Mucosa of stomach (tissue), 1 donor: Measurements from ENCODE around the gene FADS2.

ENCODE experiments used
- H3K27me3 ChIP-seq: one replicate; pipeline ENCODE4 v1.7.0; 2013; ENCODE audit warnings: mild to moderate bottlenecking, low read length; ENCODE audit not compliant: control insufficient read depth, insufficient read depth
- H3K36me3 ChIP-seq: one replicate; pipeline ENCODE4 v1.7.0; 2013; ENCODE audit warnings: low read length; ENCODE audit not compliant: control insufficient read depth, insufficient read depth
- H3K4me1 ChIP-seq: one replicate; pipeline ENCODE4 v1.7.0; 2013; ENCODE audit warnings: mild to moderate bottlenecking, low read length; ENCODE audit not compliant: control insufficient read depth, insufficient read depth
- H3K4me3 ChIP-seq: one replicate; pipeline ENCODE4 v1.7.0; 2013; ENCODE audit warnings: low read length
- H3K9ac ChIP-seq: one replicate; pipeline ENCODE4 v1.7.0; 2013; ENCODE audit warnings: mild to moderate bottlenecking, low read length, moderate library complexity
- H3K9me3 ChIP-seq: one replicate; pipeline ENCODE4 v1.7.0; 2013; ENCODE audit warnings: mild to moderate bottlenecking, low read length, moderate library complexity; ENCODE audit not compliant: control insufficient read depth
- donor health status: Pancreatic carcinoma.

Gene FADS2

DNA sequence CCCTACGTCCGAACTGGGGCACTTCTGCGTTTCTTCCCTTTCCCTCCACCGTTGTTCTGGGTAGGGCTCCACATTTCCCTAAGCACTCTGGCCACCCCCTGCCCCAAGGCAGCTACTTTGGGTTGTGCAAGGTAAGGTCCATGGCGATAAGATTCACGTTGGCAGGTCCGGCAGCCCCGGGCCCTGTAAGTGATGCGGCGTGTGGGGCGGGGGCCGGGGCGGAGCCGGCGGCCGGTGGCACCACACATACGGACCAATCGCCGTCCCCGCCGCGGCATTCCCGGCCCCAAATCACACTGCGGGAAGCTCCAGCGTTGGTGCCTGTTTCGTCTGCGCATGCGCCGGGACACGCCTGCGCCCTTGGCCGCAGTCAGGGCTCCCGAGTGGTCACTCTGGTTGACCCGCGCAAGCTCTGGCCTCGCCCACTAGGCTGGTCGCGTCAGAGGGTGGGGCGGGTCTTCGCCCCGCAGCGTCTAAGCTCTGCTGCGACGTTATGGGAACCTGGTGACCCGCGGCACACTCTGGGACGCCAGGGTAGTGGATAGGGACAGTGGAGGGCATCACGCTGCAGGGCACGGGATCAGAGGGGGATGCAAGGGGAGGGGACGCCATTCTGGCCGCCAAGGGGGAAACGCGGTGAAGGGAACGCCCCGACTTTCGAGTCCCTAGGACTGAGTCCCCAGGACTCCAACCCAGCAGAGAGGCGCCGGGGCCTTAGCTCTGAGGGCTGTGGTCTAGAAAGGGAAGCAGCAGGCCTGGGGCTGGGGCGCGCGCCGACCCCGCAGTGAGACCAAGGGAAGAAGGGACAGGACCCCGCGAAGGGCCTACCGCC is 12.9 kb upstream of the FADS2 start:
- H3K9ac ChIP-seq = peak overlapping the region; percentile 73
- H3K4me3 ChIP-seq = peak overlapping the region; percentile 68
- H3K27me3 ChIP-seq = peaks cover 24% of the 10 kb centered on the region
- peaks cover 23% of the 10 kb centered on the region for H3K4me1 ChIP-seq
- no peaks in the 10 kb centered on the region for H3K9me3 ChIP-seq
- H3K36me3 ChIP-seq = no peaks in the 10 kb centered on the region

DNA sequence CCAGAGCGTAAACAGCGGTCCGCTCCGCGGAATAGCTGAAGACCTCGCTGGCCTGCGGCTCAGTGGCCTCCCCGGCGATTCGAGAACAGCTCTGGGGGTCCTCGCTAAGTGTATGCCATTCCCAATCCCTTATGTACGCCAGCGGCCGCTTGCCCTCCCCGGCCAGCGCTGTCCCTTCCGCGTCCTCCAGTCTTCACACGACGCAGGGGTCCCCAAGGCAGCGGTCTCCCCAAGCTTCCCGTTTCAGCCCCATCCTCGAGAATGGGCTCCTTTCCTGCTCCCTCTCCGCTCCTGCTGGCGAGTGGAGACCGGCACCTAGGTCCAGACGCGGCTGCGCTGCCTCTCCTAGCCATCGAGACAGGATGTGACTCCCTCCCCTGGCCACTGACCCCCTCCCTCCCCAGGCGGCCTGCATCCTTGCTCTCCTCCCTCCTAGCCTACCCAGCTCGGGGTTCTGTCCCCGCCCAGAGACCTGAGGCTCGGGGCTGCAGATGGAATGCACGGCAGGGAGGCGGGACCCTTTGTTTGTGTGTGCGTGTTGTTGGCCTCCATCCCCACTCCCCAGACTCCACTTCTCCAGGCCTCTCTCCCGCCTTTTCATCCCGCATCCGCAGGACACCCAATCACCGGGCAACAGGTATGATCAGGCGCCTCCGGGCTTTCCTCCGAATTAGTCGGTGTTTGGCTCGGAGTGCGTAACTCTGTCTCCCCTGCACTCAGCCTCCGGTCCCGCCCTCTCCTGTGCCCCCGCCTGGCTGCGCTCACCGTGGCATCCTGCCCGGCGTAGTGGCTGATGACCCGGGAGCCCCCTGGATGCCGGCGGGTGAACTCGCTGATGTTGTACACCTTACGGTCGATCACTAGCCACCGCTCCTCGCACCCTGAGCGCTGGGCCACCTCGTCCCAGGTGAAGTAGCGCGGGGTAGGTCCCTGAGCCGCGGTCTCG is 12.0 kb upstream of the FADS2 start:
- Histone ChIP-seq H3K9me3 (no peaks in the 10 kb centered on the region), H3K9ac (peak overlapping the region; percentile 73), H3K36me3 (no peaks in the 10 kb centered on the region), H3K27me3 (peaks cover 24% of the 10 kb centered on the region), H3K4me3 (peak overlapping the region; percentile 68), H3K4me1 (peaks cover 23% of the 10 kb centered on the region)

DNA sequence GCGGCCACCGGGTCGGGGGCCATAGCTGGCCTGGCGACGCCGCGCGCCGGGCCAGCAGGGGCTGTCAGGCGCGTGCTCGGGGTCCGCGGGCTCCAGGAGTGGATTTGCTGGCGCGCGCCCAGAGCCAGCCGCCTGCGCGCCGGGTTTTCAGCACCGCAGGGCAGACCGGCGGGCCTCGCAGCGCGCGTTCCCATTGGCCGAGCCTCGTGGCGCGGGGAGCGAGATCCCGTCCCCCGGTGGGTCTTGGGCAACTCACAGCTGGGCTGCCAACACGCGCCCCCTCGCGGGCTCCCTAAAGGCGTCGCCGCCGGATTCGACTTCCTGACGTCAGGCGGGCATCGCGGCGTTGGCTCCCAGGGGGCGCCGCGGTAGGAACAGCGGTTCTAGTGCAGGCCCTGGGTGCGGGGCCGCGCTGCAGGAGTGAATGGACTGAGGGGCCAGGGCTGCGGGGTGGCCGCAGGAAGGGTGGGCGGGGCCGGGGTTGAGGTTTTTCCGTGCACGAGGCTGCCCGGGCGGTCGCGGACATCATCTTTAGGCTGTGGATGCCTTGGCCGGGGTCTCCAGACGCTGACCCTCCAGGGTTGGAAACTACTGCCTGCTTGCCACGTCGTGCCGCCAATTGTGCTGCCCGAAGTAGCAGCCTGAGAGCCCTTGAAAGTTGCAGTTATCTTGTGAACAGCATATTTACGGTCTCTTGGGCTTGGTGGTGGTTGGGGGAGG is 11.2 kb upstream of the FADS2 start, which contains the start of gene FADS1:
FADS1 (minus strand) TSS at position 268 of the 720 bp plus-strand sequence; CDS start at position 194, 74 bp downstream.
- Histone ChIP-seq H3K27me3 (peaks cover 24% of the 10 kb centered on the region), H3K9ac (peak within 1 kb of the TSS; percentile 73), H3K4me1 (peaks cover 23% of the 10 kb centered on the region), H3K9me3 (no peaks in the 10 kb centered on the region), H3K4me3 (no peak within 1 kb of the TSS), H3K36me3 (no peaks in the 10 kb centered on the region)

DNA sequence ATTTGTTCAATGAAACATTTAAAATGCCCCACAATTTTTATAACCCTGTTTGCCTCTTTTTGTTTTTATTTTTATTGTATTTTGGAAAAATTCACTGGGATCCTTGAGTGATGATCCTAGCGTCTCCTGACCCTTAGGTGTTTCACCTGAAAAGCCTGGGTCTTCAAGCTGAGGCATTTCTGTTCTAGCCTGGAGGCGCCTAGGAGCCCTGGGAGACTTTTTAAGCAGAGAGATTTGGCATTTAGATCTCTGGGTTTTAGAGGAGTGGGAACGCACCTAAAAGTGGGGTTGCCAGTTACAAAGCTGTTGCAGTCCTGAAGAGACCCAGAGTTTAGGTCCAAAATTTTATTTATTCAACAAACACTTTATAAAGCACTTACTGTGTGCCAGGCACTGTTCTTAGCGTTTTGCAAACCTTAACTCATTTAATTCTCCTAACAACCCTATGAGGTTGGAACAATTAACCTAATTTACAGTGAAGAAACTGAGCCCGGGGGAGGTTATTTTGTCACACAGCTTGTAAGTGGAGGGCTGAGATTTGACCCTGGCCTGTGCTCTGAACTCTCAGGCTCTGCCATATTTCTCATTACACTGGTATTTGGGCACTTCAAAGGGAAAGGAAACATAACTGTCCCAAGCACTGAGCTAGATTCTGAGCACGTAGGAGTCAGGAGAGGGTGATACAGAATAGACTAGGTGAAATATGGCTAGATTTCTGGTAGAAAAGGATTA is 10.5 kb upstream of the FADS2 start:
- Histone ChIP-seq H3K4me3 (no peak overlapping the region), H3K36me3 (no peaks in the 10 kb centered on the region), H3K27me3 (peaks cover 24% of the 10 kb centered on the region), H3K4me1 (peaks cover 23% of the 10 kb centered on the region), H3K9me3 (no peaks in the 10 kb centered on the region), H3K9ac (no peak overlapping the region)

DNA sequence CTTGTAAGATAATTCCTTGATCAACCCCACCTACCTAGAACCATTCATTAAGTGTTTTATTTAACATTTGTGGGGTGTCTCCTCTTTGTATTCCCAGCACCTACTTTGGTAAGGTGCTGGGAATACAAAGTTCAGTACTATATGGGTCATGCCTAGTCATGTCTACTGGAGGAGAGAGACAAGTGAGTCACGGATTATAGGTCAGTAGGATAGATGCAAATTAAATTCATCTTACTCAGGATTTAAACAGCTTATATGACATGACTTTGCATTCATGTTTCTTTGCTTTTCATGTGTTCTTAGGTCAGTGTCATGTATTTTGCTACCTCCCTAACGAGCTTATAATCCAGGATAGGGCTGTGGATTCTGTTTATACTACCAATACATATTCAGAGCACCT is 7.9 kb upstream of the FADS2 start:
- H3K27me3 ChIP-seq = peaks cover 24% of the 10 kb centered on the region
- no peaks in the 10 kb centered on the region for H3K9me3 ChIP-seq
- no peak overlapping the region for H3K4me3 ChIP-seq
- no peak overlapping the region for H3K9ac ChIP-seq
- H3K36me3 ChIP-seq = no peaks in the 10 kb centered on the region
- peaks cover 13% of the 10 kb centered on the region for H3K4me1 ChIP-seq

DNA sequence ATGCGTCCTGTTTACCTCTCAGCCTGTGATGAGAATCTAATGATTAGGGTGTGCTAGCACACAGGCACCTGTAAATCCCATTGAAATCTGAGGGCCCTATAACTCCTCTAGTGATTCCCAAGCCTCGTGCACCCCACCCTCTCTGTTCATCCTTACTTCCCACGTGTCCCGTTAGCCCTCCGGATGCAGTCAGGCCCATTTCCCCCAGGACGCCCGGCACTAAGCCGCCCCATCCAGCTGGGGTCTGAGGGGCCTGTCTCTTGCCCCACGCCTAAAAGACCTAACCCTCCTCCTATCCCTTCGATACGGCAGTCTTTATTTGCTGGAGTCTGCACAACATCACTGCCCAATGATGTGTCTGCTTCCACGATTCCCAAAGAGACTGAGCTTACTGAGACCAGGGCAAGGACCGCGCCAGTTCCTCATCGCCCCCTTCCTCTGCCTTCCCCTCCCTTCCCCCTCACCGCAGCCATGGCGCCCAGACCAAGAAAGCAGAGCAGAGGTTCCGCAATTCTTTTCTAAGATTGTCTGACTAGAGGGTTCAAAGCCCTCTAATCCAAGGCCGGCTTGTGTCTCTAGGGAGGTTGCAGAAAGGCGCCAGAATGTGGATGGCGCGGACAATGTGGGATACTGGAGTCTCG is 1.1 kb upstream of the FADS2 start:
- H3K36me3 ChIP-seq = no peaks in the 10 kb centered on the region
- no peaks in the 10 kb centered on the region for H3K4me1 ChIP-seq
- no peaks in the 10 kb centered on the region for H3K9me3 ChIP-seq
- no peak overlapping the region for H3K4me3 ChIP-seq
- H3K27me3 ChIP-seq = peaks cover 45% of the 10 kb centered on the region
- peak overlapping the region; percentile 33 for H3K9ac ChIP-seq

DNA sequence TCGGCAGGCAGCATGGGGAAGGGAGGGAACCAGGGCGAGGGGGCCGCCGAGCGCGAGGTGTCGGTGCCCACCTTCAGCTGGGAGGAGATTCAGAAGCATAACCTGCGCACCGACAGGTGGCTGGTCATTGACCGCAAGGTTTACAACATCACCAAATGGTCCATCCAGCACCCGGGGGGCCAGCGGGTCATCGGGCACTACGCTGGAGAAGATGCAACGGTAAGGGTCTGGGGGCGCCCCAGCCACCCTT is 204 bp downstream of the FADS2 start:
- H3K27me3 ChIP-seq = peaks cover 45% of the 10 kb centered on the region
- H3K9me3 ChIP-seq = no peaks in the 10 kb centered on the region
- peak overlapping the region; percentile 34 for H3K9ac ChIP-seq
- H3K36me3 ChIP-seq = no peaks in the 10 kb centered on the region
- no peak overlapping the region for H3K4me3 ChIP-seq
- no peaks in the 10 kb centered on the region for H3K4me1 ChIP-seq

DNA sequence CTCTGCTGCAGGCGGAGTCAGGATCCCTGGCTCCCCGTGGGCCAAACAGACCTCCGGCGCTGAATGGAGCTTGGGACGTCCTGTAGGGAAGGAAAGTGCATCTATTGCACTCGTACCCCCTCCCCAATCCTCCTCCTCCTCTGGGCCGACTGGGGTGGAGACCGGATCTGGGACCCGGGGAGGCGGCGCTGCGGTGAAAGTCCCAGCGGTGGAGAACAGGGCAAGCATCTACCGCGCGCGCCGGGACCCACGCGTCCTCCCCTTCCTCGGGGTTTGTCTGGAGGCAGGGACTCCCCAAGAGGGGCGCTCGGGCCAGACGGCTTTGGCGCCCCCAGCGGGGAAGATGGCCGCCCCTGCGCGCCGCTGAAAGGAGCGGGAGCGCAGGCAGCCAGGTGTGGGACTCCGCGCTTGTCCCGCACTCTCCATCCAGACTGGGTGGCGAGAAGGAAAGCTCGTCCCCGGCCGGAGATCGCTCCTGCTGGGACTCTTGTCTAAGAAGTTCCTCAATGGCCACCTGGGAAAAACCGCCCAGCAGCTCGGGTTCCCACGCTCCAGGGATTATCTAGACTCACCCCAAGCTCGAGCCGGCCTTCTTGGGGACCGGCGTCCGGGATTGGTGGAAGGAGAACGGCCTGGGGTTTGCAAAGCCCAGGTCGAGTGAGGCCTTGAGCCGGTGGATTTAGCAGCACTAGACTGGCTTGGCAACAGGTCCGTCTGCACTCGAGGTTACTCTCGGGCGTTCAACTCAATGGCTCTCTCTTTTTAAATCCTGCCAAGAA is 718 bp downstream of the FADS2 start:
- peak overlapping the region; percentile 34 for H3K9ac ChIP-seq
- H3K36me3 ChIP-seq = no peaks in the 10 kb centered on the region
- H3K4me1 ChIP-seq = no peaks in the 10 kb centered on the region
- H3K4me3 ChIP-seq = no peak overlapping the region
- H3K27me3 ChIP-seq = peaks cover 48% of the 10 kb centered on the region
- no peaks in the 10 kb centered on the region for H3K9me3 ChIP-seq

DNA sequence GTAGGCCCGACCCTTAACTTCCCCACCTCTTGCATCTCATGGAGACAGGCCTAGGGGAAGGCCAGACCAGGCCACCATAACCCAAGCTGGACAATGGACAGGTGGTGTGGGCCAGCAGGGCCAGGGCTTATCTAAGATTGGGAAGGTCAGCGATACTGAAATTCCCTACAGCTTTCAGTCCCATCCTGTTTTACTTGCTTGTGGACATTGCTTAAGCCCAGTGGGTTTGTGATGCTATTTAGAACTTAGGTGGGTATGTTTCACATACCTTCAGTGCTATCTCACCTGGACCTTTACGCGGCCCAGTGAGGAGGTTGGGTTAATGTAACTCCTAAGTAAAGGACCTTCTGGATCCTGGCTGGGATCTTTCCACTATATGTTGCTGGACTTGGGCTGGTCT is 1.7 kb downstream of the FADS2 start:
- Histone ChIP-seq H3K36me3 (no peaks in the 10 kb centered on the region), H3K27me3 (peaks cover 48% of the 10 kb centered on the region), H3K4me3 (no peak overlapping the region), H3K4me1 (no peaks in the 10 kb centered on the region), H3K9ac (no peak overlapping the region), H3K9me3 (no peaks in the 10 kb centered on the region)

DNA sequence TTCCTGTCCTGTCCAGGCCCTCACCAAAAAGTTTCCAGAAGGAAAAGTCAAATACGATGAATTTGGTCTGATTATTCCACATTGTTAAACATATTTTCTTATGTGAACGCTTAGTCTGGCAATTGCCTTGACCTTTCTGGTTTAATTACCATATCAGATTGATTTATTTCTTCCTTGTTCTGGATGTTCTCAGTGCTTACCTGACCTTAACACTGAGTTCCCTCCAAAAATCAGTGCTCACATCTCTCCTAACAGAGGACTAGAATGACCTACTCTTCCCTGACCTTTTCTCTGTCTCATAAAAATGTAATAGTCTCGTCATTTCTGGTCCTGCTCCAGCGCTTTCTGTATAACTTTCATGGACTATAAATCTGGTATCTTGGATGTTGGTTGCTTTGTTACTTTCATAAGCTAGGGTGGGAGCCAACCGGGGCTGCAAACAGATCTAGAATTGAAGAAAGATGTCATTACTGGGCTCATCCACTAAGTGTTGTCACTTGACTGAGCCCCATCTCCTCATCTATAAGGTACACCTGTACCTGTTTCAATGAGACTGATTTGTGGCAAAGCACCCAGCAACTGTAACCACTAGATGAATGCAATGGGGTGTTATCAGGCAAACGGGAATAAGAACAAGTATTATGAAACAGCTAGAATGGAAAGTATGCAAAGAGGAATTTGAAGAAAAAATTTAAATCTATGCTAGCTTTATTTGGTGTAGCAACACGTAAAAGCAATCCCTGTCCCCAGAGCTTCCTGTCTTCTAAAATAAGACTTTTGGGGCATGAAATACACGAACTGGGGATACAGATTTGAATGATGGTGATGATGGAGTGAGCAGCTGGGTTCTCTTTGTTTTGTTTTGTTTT is 2.4 kb downstream of the FADS2 start:
- no peak overlapping the region for H3K9ac ChIP-seq
- no peaks in the 10 kb centered on the region for H3K36me3 ChIP-seq
- H3K9me3 ChIP-seq = no peaks in the 10 kb centered on the region
- no peak overlapping the region for H3K4me3 ChIP-seq
- H3K27me3 ChIP-seq = peaks cover 48% of the 10 kb centered on the region
- H3K4me1 ChIP-seq = no peaks in the 10 kb centered on the region
